Measurements from ENCODE around the gene KAZALD1.

KAZALD1 gene

DNA sequence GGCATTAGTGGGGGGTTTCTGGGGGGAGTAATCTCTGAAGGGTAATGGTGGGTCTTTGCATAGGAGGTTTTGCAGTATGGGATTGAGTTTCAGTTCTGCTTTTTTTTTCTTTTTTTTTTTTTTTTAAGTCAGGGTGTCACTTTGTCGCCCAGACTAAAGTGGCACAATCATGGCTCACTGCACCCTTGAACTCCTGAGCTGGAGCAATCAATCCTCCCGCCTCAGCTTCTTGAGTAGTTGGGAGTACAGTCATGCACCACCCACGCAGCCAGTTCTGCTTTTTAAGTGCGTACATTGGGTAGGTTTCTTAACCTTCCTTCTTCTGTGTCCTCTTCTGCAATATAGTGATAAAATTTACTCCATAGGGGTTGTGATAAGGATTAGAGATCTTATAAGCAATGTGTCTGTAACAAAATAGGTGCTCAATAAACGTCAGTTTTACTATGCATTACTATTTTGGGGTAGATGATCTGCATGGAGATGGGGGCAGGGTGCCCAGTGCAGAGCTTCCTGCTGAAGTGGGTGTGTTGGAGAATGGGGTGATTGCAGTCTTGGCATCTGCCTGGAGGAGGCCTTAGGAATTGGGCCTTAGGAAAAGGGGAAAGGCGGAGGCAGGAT is 9.6 kb downstream of the KAZALD1 start:
- no CpG with 5 or more reads among the region's 6 CpGs for WGBS (ENCODE audit: extremely low coverage, insufficient coverage, low lambda C conversion rate)
- DNase-seq, result no peak

DNA sequence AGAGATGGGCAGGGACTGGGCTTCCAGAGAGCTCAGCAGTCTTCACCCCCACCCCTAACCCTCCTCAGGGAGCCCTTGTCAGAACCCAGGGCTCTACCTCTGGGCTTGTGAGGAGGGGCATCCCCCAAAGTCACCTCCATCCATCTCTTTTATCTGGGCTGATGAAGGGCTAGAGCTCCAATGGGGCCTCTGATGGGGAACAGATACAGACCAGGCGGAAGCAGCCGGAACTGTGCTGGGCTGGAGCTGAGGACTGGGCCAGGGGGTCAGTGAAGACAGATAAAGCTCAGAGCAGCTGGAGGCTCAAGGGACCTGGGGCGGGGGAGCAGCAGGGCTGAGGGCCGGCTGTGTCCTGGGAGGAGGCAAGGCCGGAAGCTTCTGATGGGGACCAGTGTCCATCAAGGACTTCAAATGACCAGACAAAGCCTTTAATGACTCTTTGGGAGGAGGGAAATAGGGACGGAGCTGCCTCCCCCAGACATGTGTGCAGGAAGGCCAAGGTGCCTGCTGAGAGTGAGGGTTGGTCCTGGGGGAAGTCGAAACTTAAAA is 10.2 kb downstream of the KAZALD1 start:
- Histone ChIP-seq H3K9ac (ENCODE audit: low read length) (no peak overlapping the region), H3K4ac (ENCODE audit: low read depth, low read length) (no peak overlapping the region), H2BK15ac (replicated peaks; ENCODE audit: low read depth) (no peak overlapping the region), H2BK120ac (ENCODE audit: low read depth, low read length) (no peak overlapping the region), H3K27me3 (ENCODE audit: insufficient read depth, low read length, poor library complexity) (peaks cover 9% of the 10 kb centered on the region), H3K36me3 (ENCODE audit: control insufficient read depth, insufficient read depth, low read length) (no peaks in the 10 kb centered on the region), H3K79me2 (ENCODE audit: control insufficient read depth, insufficient read depth, low read length) (no peaks in the 10 kb centered on the region), H3K4me1 (ENCODE audit: control insufficient read depth, low read depth, low read length) (peaks cover 7% of the 10 kb centered on the region), H3K27ac (ENCODE audit: low read depth, low read length) (no peak overlapping the region), H3K23ac (ENCODE audit: low read length) (no peak overlapping the region), H3K4me2 (ENCODE audit: low read length) (no peak overlapping the region), H2AK5ac (ENCODE audit: low read length) (no peak overlapping the region), H3K4me3 (ENCODE audit: low read length) (no peak overlapping the region), H2BK5ac (ENCODE audit: low read length) (no peak overlapping the region), H4K5ac (ENCODE audit: low read length) (no peak overlapping the region), H4K8ac (ENCODE audit: low read depth, low read length) (no peak overlapping the region), H3K79me1 (ENCODE audit: low read length) (no peaks in the 10 kb centered on the region), H3K56ac (ENCODE audit: low read length) (no peak overlapping the region), H3K18ac (ENCODE audit: low read length) (no peak overlapping the region)
- no CpG with 5 or more reads among the region's 7 CpGs for WGBS (ENCODE audit: extremely low coverage, insufficient coverage, low lambda C conversion rate)
- DNase-seq, result no peak

More for the DNA sequence above, 9.6 kb downstream of the KAZALD1 start:
- Histone ChIP-seq H3K79me2 (ENCODE audit: control insufficient read depth, insufficient read depth, low read length) (no peaks in the 10 kb centered on the region), H3K4me3 (ENCODE audit: low read length) (no peak overlapping the region), H3K36me3 (ENCODE audit: control insufficient read depth, insufficient read depth, low read length) (no peaks in the 10 kb centered on the region), H2BK120ac (ENCODE audit: low read depth, low read length) (no peak overlapping the region), H3K4me2 (ENCODE audit: low read length) (no peak overlapping the region), H3K56ac (ENCODE audit: low read length) (no peak overlapping the region), H4K8ac (ENCODE audit: low read depth, low read length) (no peak overlapping the region), H2AK5ac (ENCODE audit: low read length) (no peak overlapping the region), H3K79me1 (ENCODE audit: low read length) (no peaks in the 10 kb centered on the region), H3K4ac (ENCODE audit: low read depth, low read length) (no peak overlapping the region), H3K27ac (ENCODE audit: low read depth, low read length) (no peak overlapping the region), H3K27me3 (ENCODE audit: insufficient read depth, low read length, poor library complexity) (peaks cover 10% of the 10 kb centered on the region), H2BK5ac (ENCODE audit: low read length) (no peak overlapping the region), H3K23ac (ENCODE audit: low read length) (no peak overlapping the region), H2BK15ac (replicated peaks; ENCODE audit: low read depth) (no peak overlapping the region), H3K4me1 (ENCODE audit: control insufficient read depth, low read depth, low read length) (peaks cover 7% of the 10 kb centered on the region), H3K9ac (ENCODE audit: low read length) (no peak overlapping the region), H4K5ac (ENCODE audit: low read length) (no peak overlapping the region), H3K18ac (ENCODE audit: low read length) (no peak overlapping the region)

DNA sequence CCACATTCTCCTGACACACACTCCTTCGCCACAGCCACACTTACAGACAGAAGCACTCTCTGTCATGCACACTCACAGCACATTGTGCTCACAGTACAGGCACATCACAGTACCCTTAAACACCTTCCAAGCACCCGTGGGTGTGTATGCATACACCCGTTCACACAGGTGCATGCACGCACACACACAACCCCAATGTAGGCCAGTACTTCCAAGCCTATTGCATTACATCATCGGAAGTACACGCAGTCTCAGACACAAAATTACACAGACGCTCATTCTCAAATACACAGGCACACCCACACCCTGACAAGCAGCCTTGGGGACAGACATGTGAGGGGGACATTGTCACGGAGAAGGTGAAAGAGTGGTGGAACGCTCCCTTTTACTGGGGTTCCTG is 11.1 kb downstream of the KAZALD1 start:
- H3K18ac ChIP-seq (ENCODE audit: low read length), result no peak overlapping the region
- WGBS (ENCODE audit: extremely low coverage, insufficient coverage, low lambda C conversion rate), result no CpG with 5 or more reads among the region's 9 CpGs
- peak overlapping the region; percentile 89 for H3K23ac ChIP-seq (ENCODE audit: low read length)
- H3K27ac ChIP-seq (ENCODE audit: low read depth, low read length), result no peak overlapping the region
- no peak overlapping the region for H4K8ac ChIP-seq (ENCODE audit: low read depth, low read length)
- peaks cover 7% of the 10 kb centered on the region for H3K4me1 ChIP-seq (ENCODE audit: control insufficient read depth, low read depth, low read length)
- no peak overlapping the region for H3K56ac ChIP-seq (ENCODE audit: low read length)
- no peak overlapping the region for H3K4me3 ChIP-seq (ENCODE audit: low read length)
- no peak overlapping the region for H4K5ac ChIP-seq (ENCODE audit: low read length)
- H3K9ac ChIP-seq (ENCODE audit: low read length), result no peak overlapping the region
- no peak overlapping the region for H2BK5ac ChIP-seq (ENCODE audit: low read length)
- H3K4me2 ChIP-seq (ENCODE audit: low read length), result no peak overlapping the region
- no peak overlapping the region for H2AK5ac ChIP-seq (ENCODE audit: low read length)
- H2BK120ac ChIP-seq (ENCODE audit: low read depth, low read length), result no peak overlapping the region
- H2BK15ac ChIP-seq (replicated peaks; ENCODE audit: low read depth), result no peak overlapping the region
- H3K36me3 ChIP-seq (ENCODE audit: control insufficient read depth, insufficient read depth, low read length), result no peaks in the 10 kb centered on the region
- H3K79me1 ChIP-seq (ENCODE audit: low read length), result no peaks in the 10 kb centered on the region
- no peak for DNase-seq
- H3K4ac ChIP-seq (ENCODE audit: low read depth, low read length), result no peak overlapping the region
- H3K79me2 ChIP-seq (ENCODE audit: control insufficient read depth, insufficient read depth, low read length), result no peaks in the 10 kb centered on the region
- H3K27me3 ChIP-seq (ENCODE audit: insufficient read depth, low read length, poor library complexity), result peaks cover 9% of the 10 kb centered on the region

DNA sequence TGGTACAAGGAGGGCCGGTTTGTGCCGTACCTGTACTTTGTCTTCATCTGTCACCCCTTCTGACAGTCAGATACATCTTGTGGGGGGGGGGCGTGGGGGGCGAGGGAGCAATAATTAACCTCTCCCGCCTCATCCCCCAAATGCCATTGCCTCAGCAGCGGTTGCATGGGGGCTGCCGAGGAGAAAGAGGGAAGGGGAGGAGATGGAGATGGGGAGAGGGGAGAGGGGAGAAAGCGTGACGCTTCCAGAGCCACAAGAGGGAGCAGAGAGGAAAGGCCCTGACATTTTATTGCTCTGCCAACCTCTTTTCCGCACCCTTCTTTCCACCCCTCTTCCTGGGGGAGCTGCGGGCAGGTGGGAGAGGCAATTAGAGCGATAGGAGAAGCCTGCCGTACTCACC is 11.8 kb downstream of the KAZALD1 start:
- Histone ChIP-seq H4K5ac (ENCODE audit: low read length) (no peak overlapping the region), H3K79me2 (ENCODE audit: control insufficient read depth, insufficient read depth, low read length) (no peaks in the 10 kb centered on the region), H3K36me3 (ENCODE audit: control insufficient read depth, insufficient read depth, low read length) (no peaks in the 10 kb centered on the region), H3K18ac (ENCODE audit: low read length) (no peak overlapping the region), H3K4me3 (ENCODE audit: low read length) (no peak overlapping the region), H3K9ac (ENCODE audit: low read length) (no peak overlapping the region), H3K4me2 (ENCODE audit: low read length) (no peak overlapping the region), H3K4ac (ENCODE audit: low read depth, low read length) (no peak overlapping the region), H3K56ac (ENCODE audit: low read length) (no peak overlapping the region), H3K4me1 (ENCODE audit: control insufficient read depth, low read depth, low read length) (peaks cover 7% of the 10 kb centered on the region), H2BK5ac (ENCODE audit: low read length) (no peak overlapping the region), H3K27ac (ENCODE audit: low read depth, low read length) (no peak overlapping the region), H2BK120ac (ENCODE audit: low read depth, low read length) (no peak overlapping the region), H4K8ac (ENCODE audit: low read depth, low read length) (no peak overlapping the region), H3K27me3 (ENCODE audit: insufficient read depth, low read length, poor library complexity) (peaks cover 9% of the 10 kb centered on the region), H2BK15ac (replicated peaks; ENCODE audit: low read depth) (no peak overlapping the region), H2AK5ac (ENCODE audit: low read length) (no peak overlapping the region), H3K23ac (ENCODE audit: low read length) (no peak overlapping the region), H3K79me1 (ENCODE audit: low read length) (no peaks in the 10 kb centered on the region)
- no peak for DNase-seq
- WGBS (ENCODE audit: extremely low coverage, insufficient coverage, low lambda C conversion rate), result no CpG with 5 or more reads among the region's 13 CpGs

DNA sequence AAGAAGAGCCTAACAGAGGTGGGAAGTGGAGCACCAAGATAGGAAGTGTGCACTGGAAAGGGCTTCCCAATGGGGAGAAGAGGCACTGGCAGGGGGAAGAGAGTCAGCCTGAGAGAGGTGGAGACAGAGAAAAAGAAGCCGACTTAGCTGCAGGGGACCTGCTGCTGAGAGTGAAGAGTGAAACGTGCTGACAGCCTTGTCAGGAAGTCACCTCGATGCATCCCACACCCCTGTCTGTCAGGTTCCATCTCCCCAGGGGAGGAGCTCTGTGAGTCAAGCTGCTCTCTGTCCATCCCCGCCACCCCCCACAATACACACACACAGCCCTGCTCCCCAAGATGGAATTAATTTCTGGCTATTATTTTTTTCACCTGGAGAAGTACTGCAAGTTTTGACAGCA is 14.0 kb downstream of the KAZALD1 start:
- H2BK5ac ChIP-seq (ENCODE audit: low read length), result no peak overlapping the region
- WGBS (ENCODE audit: extremely low coverage, insufficient coverage, low lambda C conversion rate), result no CpG with 5 or more reads among the region's 4 CpGs
- H4K8ac ChIP-seq (ENCODE audit: low read depth, low read length), result no peak overlapping the region
- no peak overlapping the region for H3K23ac ChIP-seq (ENCODE audit: low read length)
- H3K27ac ChIP-seq (ENCODE audit: low read depth, low read length), result no peak overlapping the region
- no peak overlapping the region for H3K4me2 ChIP-seq (ENCODE audit: low read length)
- no peaks in the 10 kb centered on the region for H3K36me3 ChIP-seq (ENCODE audit: control insufficient read depth, insufficient read depth, low read length)
- H3K4ac ChIP-seq (ENCODE audit: low read depth, low read length), result no peak overlapping the region
- no peak overlapping the region for H3K18ac ChIP-seq (ENCODE audit: low read length)
- no peaks in the 10 kb centered on the region for H3K79me1 ChIP-seq (ENCODE audit: low read length)
- H4K5ac ChIP-seq (ENCODE audit: low read length), result no peak overlapping the region
- H2AK5ac ChIP-seq (ENCODE audit: low read length), result no peak overlapping the region
- H3K79me2 ChIP-seq (ENCODE audit: control insufficient read depth, insufficient read depth, low read length), result no peaks in the 10 kb centered on the region
- no peak overlapping the region for H2BK15ac ChIP-seq (replicated peaks; ENCODE audit: low read depth)
- H3K9ac ChIP-seq (ENCODE audit: low read length), result no peak overlapping the region
- DNase-seq, result no peak
- H3K4me3 ChIP-seq (ENCODE audit: low read length), result no peak overlapping the region
- peaks cover 7% of the 10 kb centered on the region for H3K4me1 ChIP-seq (ENCODE audit: control insufficient read depth, low read depth, low read length)
- H3K56ac ChIP-seq (ENCODE audit: low read length), result no peak overlapping the region
- no peak overlapping the region for H2BK120ac ChIP-seq (ENCODE audit: low read depth, low read length)
- H3K27me3 ChIP-seq (ENCODE audit: insufficient read depth, low read length, poor library complexity), result peaks cover 9% of the 10 kb centered on the region

DNA sequence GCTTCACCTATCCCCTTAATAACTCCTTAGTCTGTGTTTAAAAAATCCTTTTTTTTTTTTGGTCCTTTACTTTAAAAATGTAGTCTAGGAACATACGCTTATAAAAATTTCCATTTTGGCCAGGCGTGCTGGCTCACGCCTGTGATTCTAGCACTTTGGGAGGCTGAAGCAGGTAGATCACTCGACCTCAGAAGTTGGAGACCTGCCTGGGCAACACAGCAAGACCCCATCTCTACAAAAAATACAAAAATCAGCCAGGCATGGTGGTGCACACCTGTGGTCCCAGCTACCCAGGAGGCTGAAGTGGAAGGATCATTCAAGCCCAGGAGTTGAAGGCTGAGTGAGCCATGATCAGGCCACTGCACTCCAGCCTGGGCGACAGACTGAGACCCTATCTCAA is 14.8 kb downstream of the KAZALD1 start:
- no peak overlapping the region for H2BK15ac ChIP-seq (replicated peaks; ENCODE audit: low read depth)
- H3K36me3 ChIP-seq (ENCODE audit: control insufficient read depth, insufficient read depth, low read length), result no peaks in the 10 kb centered on the region
- H3K4me1 ChIP-seq (ENCODE audit: control insufficient read depth, low read depth, low read length), result peaks cover 7% of the 10 kb centered on the region
- WGBS (ENCODE audit: extremely low coverage, insufficient coverage, low lambda C conversion rate), result no CpG with 5 or more reads among the region's 5 CpGs
- H4K5ac ChIP-seq (ENCODE audit: low read length), result no peak overlapping the region
- no peak overlapping the region for H3K4me2 ChIP-seq (ENCODE audit: low read length)
- H3K4me3 ChIP-seq (ENCODE audit: low read length), result no peak overlapping the region
- no peak overlapping the region for H3K9ac ChIP-seq (ENCODE audit: low read length)
- H3K4ac ChIP-seq (ENCODE audit: low read depth, low read length), result no peak overlapping the region
- no peak overlapping the region for H3K27ac ChIP-seq (ENCODE audit: low read depth, low read length)
- no peak overlapping the region for H2AK5ac ChIP-seq (ENCODE audit: low read length)
- H2BK5ac ChIP-seq (ENCODE audit: low read length), result no peak overlapping the region
- H3K79me2 ChIP-seq (ENCODE audit: control insufficient read depth, insufficient read depth, low read length), result no peaks in the 10 kb centered on the region
- no peaks in the 10 kb centered on the region for H3K79me1 ChIP-seq (ENCODE audit: low read length)
- H3K23ac ChIP-seq (ENCODE audit: low read length), result no peak overlapping the region
- peaks cover 9% of the 10 kb centered on the region for H3K27me3 ChIP-seq (ENCODE audit: insufficient read depth, low read length, poor library complexity)
- no peak overlapping the region for H3K18ac ChIP-seq (ENCODE audit: low read length)
- H3K56ac ChIP-seq (ENCODE audit: low read length), result no peak overlapping the region
- DNase-seq, result no peak
- H4K8ac ChIP-seq (ENCODE audit: low read depth, low read length), result no peak overlapping the region
- no peak overlapping the region for H2BK120ac ChIP-seq (ENCODE audit: low read depth, low read length)
